Kidney glomerular epithelial cell (primary cell): ENCODE data around the gene GPR183.
A peak's percentile ranks its signal among the peaks of the same experiment; 100 is the strongest.
"Not testable (repeated sequence)": the region's sequence is repeated elsewhere in the genome, so short reads cannot be mapped to it uniquely, and the experiment has no call there.

ENCODE experiments used
- DNase-seq: peaks from one replicate; lab custom pipeline; 2025; lab: John Stamatoyannopoulos, UW

GPR183 gene

DNA sequence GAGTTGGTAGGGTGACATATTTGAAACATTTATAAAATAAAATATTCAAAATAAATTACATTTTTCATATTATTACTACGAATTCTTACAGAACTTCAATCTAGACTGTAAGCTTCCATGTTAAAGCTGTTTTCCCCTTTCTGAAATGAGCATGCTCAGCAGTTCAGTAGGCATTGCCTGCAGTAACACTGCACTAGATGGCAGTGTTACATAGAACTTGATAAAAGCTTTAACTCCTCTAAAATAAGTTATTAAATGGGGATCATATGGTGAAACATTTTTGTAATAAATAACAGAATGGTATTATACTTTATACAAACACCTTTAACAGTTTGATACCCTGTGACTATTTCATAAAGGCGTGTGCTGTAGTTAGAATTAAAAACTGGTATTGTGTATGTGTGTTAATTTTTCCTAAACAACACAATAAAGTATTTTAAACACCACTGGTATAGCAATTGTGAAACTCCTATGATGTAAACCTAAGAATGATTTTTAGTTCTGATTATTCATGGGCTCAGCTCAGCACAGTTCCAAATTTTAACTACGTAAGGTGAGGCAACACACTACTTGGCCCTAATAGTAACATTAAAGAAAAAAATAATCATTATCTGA, 37.5 kb downstream of the GPR183 start:
- peak; percentile 43 for DNase-seq

DNA sequence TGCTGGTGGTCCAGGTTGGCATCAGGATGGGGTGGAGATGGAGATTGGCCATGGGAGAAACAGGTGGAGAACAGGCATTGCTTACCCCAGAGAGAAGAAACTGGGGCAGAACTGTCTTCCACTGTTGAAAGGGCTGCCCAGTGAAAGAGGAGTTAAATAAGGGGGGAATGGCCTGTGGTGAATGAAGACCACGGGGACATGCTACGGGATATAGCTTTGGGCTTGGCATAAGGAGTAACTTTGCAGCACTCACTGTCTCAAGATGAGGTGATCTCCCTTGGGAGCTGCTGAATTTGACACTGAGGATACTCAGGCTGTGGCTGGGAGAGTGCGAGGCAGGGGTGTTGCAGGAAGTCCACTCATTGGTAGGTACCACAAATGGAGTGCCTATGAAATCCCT, 38.4 kb downstream of the GPR183 start:
- no peak for DNase-seq

DNA sequence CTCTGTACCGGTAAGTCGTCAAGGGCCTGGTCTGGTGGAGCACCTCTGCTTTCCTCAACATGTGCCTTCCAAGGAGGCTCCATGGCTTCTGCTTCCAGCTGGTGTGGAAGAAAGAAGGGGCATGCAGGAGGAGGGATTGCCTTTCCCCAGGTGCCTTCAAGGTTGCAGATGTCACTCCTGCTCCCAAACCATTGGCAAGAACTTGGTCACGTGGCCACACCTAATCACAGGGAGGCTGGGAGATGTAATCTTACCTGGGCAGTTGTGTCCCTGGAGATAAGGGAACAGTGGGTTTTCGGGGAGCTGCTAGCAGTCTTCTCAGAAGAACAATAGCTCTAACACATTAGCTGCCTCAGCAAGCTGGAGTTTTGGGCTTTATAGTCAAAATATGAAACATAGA, 39.3 kb downstream of the GPR183 start:
- DNase-seq: no peak

DNA sequence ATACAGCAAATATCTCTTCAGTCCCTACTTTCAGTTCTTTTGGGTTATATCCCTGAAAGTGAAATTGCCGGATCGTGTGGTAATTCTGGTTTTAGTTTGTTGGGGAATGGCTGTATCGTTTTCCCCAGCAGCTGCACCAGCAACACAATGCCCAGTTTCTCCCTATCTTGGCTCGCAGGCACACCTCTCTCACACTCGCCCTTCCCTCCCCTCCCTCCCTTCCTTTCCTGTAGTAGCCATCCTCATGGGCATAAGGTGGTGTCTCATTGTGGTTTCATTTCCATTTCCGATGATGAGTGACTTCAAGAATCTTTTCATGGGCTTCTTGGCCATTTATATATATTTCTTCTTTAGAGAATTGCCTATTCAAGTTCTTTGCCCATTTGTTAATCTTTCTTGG, 40.4 kb downstream of the GPR183 start:
- no peak for DNase-seq

DNA sequence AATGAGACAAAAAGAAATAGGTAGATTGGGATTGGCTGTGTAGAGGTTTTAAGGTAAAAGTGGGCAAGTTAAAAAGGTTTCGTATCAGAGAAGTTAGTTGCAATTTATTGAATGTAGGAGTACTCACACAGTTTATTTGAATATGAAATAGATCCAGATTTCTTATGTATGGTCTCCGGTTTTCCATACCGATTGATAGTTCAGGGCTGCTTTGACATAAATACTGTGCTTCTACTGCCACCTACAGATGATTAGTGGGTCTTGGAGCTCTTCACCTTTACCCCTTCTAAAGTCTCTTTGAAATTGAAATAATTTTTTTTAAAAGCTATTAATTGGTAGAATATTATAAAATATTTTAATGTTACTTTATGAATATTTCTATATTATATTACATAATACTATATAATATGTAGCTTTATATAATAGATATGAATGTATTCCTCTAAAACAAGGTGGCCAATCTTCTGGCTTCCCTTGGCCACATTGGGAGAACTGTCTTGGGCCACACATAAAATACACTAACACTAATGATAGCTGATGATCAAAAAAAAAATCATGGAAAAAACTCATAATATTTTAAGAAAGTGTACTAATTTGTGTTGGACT, 41.3 kb downstream of the GPR183 start:
- DNase-seq: peak; percentile 41

DNA sequence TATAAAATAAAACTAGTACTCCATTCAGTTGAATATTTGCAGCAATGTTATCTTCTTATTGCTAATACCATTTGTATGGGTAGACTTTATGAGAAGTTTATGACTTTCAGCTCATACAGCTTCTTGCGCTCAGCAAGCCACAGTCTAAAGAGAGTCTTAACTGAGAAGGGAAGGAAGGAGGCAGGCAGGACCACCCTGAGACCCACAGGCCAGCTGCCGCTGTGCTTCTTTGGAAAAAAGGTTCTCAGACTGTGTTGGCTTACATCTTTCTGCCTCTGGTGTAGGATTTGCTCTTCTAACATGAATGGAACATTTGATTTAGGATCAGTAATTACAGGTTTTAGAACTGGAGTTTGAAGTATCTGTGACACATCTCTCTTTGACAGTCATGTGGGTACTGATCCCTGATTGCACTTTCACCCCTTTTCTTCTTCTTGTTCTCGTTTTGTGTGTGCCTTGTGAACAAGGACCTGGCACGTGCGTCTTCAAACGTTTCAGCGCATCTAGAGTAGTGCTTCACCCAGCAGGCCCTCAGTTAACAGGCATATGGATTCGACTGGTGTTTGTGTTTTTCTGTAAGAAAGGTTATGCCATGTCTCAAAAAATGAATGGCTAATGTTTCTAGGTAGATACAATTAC, 41.9 kb downstream of the GPR183 start:
- DNase-seq: no peak

DNA sequence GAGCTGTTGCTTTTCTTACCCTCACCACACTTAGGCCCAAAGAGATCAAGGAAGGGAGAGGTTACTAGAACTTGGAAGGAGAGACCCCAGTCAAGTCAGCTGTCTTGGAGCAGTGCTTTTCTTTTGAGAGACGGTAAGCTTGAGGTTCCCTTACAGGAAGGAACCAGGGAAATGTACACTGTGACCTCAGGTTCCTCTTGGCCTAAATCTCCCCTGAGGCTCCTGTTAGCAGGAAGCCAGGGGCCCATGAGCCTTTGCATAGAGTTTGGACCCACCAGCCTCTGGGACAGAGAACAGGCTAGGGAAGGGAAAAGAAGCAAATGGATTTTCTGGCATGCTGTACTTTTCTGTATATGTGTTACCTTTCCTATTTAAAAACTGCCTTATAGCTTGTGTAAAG, 43.1 kb downstream of the GPR183 start:
- no peak for DNase-seq

DNA sequence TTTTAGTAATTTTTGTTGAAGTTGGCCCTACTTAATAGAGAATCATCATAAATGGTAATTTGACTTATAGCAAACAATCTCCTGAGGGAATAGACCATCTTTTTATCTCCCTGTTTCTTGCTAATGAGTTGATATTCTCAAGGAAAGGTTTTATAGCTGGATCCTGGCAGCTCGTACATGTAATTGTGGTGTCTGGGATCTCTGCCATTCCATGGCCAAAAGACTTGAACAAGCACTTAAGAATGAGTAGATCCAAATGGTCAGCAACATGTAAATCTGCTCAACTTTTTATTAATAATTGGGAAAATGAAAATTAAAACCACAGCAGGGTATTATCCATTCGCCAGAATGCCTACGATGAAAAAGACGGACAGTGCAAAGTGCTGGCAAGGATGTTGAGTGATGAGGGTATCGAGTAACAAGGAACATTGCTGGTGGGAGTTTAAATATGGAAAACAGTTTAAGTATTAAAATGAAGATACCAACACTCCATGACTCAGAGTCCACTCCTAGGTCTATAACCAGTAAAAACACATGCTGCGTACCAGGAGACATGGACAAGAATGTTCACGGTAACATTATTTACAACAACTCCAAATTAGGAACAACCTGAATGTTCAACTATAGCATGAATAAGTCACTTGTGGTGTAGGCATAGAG, 43.9 kb downstream of the GPR183 start:
- no peak for DNase-seq

DNA sequence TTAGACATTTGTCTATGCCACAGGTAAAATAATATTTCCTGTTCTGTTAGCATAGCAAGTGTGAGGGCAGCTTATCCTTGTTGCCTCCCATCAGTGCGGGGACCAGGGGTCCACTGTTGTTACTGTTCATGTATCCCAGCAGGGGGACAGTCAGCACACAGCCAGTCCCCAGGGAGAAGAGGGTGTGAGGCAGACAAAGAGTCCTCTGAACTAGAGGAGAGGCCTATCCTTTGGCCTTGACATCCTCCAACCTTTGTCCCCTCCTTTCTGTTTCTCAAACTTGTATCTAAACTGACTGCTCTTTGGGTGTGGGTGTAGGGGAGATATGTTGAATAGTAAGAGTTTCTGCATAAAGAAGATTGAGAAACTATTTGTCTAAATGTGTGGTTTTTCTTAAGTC, 46.1 kb downstream of the GPR183 start:
- no peak for DNase-seq

DNA sequence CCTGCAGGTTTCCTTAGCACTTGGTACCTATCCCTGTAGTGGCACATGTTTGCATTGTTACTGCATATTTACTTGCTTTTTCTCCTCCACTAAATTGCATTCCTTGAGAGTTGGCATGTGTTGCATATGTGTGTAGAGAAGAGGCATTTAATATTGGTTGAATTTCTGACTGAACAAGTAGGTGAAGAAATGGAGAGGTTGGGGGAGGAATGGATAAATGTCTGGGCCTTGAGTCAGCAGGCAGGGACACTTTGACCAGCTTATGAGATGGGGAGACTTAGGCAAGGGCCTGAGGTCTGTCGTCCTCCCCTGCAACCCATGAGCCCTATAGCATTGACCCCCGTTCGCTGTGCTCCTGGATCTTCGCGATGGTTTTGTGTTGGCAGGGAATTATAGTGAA, 47.0 kb downstream of the GPR183 start:
- DNase-seq: no peak

DNA sequence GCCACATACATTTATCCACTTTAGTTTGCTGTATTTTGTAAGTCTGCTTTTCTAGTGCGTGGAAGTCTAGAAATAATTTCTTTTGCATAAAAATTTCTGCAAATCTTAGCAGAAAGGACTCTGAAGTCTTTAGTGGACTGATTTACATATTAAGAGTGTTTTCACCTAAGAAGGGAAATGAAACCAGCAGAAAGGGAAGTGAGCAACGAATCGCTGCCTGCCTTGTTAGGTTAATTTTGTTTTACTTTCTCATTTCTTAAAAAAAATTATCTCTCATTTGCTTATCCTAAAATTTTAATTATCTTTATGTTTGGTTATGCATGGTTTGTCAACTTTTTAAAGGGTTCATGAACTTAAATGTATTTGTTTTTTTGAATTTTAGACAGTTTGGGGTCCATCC, 48.3 kb downstream of the GPR183 start:
- DNase-seq: no peak

DNA sequence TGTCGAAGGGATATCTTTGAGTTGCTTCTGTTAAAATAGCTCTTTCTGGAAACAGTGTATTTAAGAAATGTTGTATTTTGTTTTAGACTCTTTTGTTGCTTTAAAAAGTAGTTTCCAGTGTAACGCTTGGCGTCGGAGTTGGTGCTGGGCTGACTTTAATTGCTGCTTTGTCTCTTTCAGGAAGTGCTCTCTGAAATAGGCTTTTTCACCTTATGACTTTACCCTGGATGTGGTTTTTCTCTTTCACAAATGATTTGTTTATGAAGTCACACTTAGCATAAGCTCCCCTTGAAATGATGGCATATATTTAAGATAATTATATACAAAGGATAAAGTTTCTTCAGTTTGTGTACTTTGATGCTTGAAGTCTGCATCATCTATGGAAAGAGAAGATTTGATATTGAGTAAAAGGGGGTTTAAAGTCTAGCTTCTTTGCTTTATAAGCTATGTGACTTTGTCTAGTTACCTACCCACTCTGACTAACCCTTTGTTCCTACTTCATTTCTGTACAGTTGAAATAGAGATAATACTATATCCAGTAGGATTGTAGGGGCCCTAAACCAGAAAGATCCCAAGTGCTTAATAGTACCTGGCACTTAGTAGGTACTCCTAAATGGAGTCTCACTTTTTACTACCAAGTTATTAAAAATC, 48.9 kb downstream of the GPR183 start, which contains the start of gene GPR18:
TSS of gene GPR18 (minus strand) at position 170 of the 651 bp plus-strand sequence. CDS start 2,507 bp downstream, outside the sequence.
- DNase-seq: no peak

DNA sequence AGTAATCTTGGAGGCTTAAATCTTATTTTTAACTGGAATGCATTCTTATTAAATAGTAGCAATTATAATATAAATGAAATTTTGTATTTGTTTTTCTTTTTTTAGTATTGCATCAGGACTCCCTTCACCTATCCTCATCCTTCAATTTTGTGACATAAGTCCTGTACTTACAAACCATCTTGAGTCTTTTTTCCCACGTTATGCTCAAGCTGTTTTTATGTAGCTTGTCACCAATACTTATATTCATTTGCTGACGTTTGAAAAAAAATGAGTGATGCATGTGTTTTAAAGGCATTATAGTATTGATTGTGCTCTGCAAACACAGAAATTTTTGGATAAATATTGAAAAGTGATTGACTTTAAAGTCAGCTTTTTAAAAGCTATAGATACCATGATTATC, 49.9 kb downstream of the GPR183 start:
- DNase-seq: no peak

DNA sequence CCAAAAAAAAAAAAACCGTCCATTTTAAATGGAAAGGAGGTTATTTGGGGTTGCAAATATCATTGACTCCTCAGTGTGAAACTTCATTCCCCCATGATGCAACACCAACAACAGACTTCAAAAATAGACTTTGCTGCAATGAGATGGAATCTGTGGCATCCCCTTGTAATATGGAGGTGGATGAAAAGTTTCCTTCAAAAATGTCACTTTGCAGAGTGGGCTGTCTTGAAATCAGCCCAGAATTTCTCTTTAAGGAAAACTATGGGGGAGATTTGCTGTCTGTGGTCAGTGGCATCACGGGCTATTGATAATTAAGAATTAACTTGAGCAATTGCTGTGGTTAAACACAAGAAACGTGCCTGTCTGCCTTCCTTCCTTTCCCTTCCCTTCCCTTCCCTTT, 50.5 kb downstream of the GPR183 start:
- DNase-seq: no peak

DNA sequence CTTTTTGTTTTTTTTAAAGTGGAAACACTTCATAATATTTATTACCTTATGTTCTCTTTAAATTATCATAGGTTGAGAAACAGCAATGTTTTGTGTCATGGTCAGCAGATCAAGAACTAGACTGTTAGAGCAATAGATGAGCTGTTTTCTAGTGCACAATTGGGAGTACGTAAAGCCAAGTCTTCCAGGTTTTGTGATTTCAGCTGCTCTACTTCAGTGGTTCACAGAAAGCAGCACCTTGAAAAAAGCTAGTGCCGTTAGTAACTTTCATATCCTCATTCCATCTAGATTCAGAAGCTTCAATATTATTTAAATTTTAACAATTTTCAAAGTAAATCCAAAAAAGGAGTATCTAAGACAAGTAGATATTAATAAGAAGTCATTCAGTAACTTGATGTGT, 50.9 kb downstream of the GPR183 start:
- no peak for DNase-seq

DNA sequence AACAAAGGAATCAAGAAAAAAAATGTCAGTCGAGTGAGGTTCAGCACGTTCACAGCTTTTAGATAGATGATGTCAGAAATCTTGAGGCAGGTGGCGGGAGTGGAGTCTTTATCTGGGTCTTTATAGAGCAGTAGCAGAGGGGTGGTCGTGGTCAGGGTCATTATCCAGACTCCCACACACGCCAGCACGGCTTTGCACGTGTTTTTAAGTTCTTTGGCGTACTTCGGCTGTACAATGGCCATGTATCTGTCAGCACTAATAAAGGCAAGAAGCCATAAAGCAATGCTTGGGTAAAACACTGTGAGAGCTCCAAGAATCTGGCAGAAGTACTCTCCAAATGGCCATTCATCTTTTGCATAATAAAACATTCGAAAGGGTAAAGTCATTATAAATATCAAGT, 51.9 kb downstream of the GPR183 start:
- no peak for DNase-seq

DNA sequence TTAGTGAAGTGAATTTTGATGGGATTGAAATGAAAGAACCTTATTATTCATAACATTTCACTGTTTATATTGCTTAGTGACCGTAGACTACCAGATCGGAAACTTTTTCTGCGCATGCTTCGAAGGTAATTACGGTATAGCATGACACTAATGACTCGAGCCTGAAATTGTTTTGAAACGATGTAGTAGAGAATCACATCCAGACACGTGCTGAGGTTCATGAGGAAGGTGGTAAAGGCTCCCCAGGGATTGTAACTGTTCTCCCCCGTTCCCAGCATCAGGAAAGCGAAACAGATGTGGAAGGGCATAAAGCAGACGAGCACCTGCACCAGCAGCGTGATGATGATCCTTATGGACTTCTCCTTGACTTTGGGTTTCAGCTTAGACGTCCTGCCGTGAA, 52.4 kb downstream of the GPR183 start:
- no peak for DNase-seq

DNA sequence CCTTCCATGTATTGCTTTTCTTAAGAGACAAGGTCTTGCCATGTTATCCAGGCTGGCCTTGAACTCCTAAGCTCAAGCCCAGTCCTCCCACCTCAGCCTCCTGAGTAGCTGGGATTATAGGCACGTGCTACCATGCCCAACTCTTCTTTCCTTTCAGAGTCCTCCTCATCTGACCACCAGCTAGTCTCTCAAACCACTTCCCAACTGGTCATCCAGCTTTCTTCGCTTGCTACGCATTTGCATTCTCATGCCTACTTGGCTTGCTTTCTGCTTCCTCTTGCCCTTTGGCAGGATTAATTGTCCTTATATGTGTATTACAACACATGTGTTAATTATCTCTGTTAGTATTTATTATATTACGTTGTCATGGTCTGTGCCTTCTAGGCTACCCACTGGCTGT, 55.3 kb downstream of the GPR183 start:
- DNase-seq: no peak

DNA sequence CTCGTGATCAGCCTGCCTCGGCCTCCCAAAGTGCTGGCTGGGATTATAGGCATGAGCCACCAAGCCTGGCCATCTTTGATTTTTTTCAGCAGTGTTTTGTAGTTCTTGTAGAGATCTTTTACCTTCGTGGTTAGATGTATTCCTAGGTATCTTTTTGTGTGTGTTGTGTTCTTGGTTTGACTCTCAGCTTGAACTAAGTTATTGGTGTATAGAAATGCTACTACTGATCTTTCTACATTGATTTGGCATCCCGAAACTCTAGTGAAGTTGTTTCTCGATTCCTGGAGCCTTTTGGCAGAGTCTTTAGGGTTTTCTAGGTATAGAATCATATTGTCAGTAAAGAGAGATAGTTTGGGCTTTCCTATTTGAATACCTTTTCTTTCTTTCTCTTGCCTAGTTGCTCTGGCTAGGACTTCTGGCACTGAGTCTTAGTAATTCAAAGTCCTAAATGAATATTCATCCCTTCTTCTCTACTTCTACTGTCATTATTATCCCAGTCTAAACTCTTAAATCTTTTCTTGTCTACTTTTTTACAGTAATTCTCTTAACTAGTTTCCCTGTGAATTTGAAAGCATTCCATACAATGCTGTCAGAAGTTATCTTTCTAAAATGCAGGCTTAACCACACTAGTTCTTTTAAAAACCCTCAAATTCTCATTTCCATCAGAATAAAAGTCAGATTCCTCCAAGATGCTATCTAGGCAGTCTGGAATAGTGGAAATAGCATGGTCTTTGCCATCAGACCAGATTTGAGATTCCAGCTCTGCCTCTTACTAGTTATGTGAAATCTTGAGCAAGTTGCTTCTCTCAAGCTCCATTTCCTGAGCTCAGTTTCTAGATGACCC, 56.0 kb downstream of the GPR183 start:
- DNase-seq: no peak

DNA sequence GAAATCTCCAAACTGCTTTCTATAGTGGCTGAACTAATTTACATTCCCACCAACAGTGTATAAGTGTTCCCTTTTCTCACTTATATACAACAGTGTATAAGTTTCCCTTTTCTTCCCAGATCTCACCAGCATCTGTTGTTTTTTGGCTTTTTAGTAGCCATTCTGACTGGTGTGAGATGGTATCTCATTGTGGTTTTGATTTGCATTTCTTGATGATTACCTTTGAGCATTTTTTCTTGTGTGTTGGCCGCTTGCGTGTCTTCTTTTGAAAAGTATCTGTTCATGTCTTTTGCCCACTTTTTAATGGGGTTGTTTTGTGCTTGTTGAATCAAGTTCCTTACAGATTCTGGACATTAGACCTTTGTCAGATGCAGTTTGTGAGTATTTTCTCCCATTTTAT, 57.6 kb downstream of the GPR183 start:
- DNase-seq: not testable (repeated sequence)

DNA sequence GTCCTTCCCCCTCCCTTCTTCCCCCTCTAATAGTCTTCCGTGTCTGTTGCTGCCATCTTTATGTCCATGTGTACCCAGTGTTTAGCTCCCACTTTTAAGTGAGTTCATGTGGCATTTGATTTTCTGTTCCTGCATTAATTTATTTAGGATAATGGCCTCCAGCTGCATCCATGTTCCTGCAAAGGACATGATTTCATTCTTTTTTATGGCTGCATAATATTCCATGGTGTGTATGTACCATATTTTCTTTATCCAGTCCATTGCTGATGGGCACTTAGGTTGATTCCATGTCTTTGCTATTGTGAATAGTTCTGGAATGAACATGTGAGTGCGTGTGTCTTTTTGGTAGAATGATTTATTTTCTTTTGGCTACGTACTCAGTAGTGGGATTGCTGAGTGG, 58.0 kb downstream of the GPR183 start:
- not testable (repeated sequence) for DNase-seq

DNA sequence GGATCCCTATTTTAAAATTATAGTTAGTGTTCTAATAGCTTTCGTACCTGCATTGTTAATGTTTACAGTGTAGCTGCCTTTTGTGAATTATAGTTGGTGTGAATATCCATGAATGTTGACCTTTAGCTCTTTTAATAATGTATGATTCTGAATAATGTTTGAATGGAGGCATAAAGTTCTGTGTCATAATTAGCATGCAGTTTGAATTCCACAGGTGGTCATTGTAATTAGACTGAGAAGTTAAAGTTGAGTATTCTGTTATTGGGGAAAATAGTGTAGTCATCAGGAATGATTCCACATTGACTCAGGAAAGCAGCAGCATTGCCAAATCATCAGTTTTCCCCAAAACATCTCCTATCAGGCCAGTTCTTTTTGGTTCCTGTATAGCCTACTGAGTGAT, 61.1 kb downstream of the GPR183 start:
- no peak for DNase-seq
